Endothelial cell of umbilical vein (primary cell): Measurements from ENCODE around the gene AKR7A2. TPM values are rescaled to one million over a fixed set of nuclear protein-coding genes. Genes with fewer than 3 reads are reported as not detected.
"Not testable (repeated sequence)": the region's sequence is repeated elsewhere in the genome, so short reads cannot be mapped to it uniquely, and the experiment has no call there.

ENCODE experiments used
- BruUV-seq: library from RNA; stranded (reverse); fragments of 400-500 nt; replicated peaks from 2 replicates; lab custom pipeline; 2021; lab: Mats Ljungman, UMichigan
- CTCF ChIA-PET: fragments of 300-600, 350-600 bp; sonication (Branson Sonifier 250); formaldehyde crosslinking; loops from one replicate; lab custom pipeline; 2021; ENCODE audit warnings: antibody characterized with exemption, inconsistent platforms; lab: Charles Lee
- POLR2A ChIA-PET: fragments of 300-600, 350-600 bp; sonication (Branson Sonifier 250); formaldehyde crosslinking; loops from one replicate; lab custom pipeline; 2021; ENCODE audit warnings: antibody characterized with exemption, inconsistent platforms; lab: Charles Lee
- DNase-seq: peaks from one replicate; pipeline ENCODE4 v3.0.0-alpha.2; 2011; ENCODE audit warnings: low read depth, low spot score
- FAIRE-seq: peaks from 2 replicates; lab custom pipeline; 2011; peaks lifted over from hg19 to GRCh38; lab: Jason Lieb, UNC
- H2AFZ ChIP-seq: 2 replicates; pipeline ENCODE4 v1.6.0; 2012; ENCODE audit warnings: low read depth, low read length, control low read depth, inconsistent platforms
- H3K27ac ChIP-seq: 2 replicates; pipeline ENCODE4 v1.5.1; 2011; ENCODE audit warnings: low read depth, mild to moderate bottlenecking, control low read depth, low read length, moderate library complexity; ENCODE audit not compliant: insufficient read depth
- H3K27me3 ChIP-seq, 2 experiments: 2 replicates each; pipeline versions ENCODE4 v1.6.0 to v1.6.1; 2011; ENCODE audit warnings: low read length in 2 of 2, mixed read lengths in 1 of 2; ENCODE audit not compliant: control insufficient read depth in 2 of 2, insufficient read depth in 2 of 2
- H3K36me3 ChIP-seq, 2 experiments: 2 replicates in 1 of 2; 3 replicates in 1 of 2; pipeline ENCODE4 v1.5.1; 2011; ENCODE audit warnings: low read length in 2 of 2, mild to moderate bottlenecking in 1 of 2, moderate library complexity in 1 of 2; ENCODE audit not compliant: control insufficient read depth in 2 of 2, insufficient read depth in 2 of 2; ENCODE audit errors: extremely low read depth in 1 of 2
- H3K4me1 ChIP-seq: 3 replicates; pipeline ENCODE4 v1.5.1; 2011; ENCODE audit warnings: mild to moderate bottlenecking, low read length; ENCODE audit not compliant: control insufficient read depth, insufficient read depth; ENCODE audit errors: extremely low read depth
- H3K4me2 ChIP-seq: 2 replicates; pipeline ENCODE4 v1.6.1; 2011; ENCODE audit warnings: low read length, control low read depth, mixed read lengths; ENCODE audit not compliant: insufficient read depth
- H3K4me3 ChIP-seq, 3 experiments: fragments of 200-600 bp in 1 of 3; sonication (generic), shearing (Covaris generic) in 1 of 3; replicated peaks in 1 of 3; 2 replicates each; pipeline ENCODE4 v1.5.1; 2011 to 2016; ENCODE audit warnings: control low read depth in 3 of 3, low read length in 3 of 3, mild to moderate bottlenecking in 2 of 3, inconsistent platforms in 1 of 3, low read depth in 1 of 3, moderate library complexity in 1 of 3; ENCODE audit not compliant: insufficient read depth in 1 of 3
- H3K79me2 ChIP-seq: 2 replicates; pipeline ENCODE4 v1.6.0; 2012; ENCODE audit warnings: low read length, inconsistent platforms; ENCODE audit not compliant: control insufficient read depth, insufficient read depth
- H3K9ac ChIP-seq: replicated peaks from 2 replicates; pipeline ENCODE3; 2011; ENCODE audit warnings: low read length, control low read depth; ENCODE audit not compliant: insufficient read depth; ENCODE audit errors: extremely low read depth
- H3K9me1 ChIP-seq: replicated peaks from 3 replicates; pipeline ENCODE4 v1.6.0; 2011; ENCODE audit warnings: mild to moderate bottlenecking, low read length; ENCODE audit not compliant: control insufficient read depth, insufficient read depth; ENCODE audit errors: extremely low read depth
- H3K9me3 ChIP-seq: replicated peaks from 2 replicates; pipeline ENCODE4 v1.5.1; 2012; ENCODE audit warnings: low read length, inconsistent platforms; ENCODE audit not compliant: control insufficient read depth, insufficient read depth
- H4K20me1 ChIP-seq: replicated peaks from 2 replicates; pipeline ENCODE3; 2011; ENCODE audit warnings: mild to moderate bottlenecking, low read length; ENCODE audit not compliant: control insufficient read depth, insufficient read depth; ENCODE audit errors: extremely low read depth
- CTCF ChIP-seq, 2 donors: IDR thresholded peaks; 1 replicate in 1 of 2; 2 replicates in 1 of 2; pipeline ENCODE4 v1.5.1; 2011; ENCODE audit warnings: low read length in 2 of 2, mild to moderate bottlenecking in 2 of 2, moderate library complexity in 2 of 2, control low read depth in 1 of 2, inconsistent platforms in 1 of 2, low read depth in 1 of 2; ENCODE audit not compliant: insufficient read depth in 1 of 2; ENCODE audit errors: extremely low read depth in 1 of 2
- EZH2 ChIP-seq: IDR thresholded peaks from 2 replicates; pipeline ENCODE4 v1.6.1; 2012; ENCODE audit warnings: borderline replicate concordance, low read depth, mild to moderate bottlenecking, moderate library complexity, low read length, inconsistent platforms; ENCODE audit not compliant: severe bottlenecking
- FOS ChIP-seq: IDR thresholded peaks from 2 replicates; pipeline ENCODE4 v1.6.1; 2011; ENCODE audit warnings: mild to moderate bottlenecking, low read length, moderate library complexity, borderline replicate concordance; ENCODE audit not compliant: insufficient read depth
- GATA2 ChIP-seq: IDR thresholded peaks from 2 replicates; pipeline ENCODE4 v1.7.0; 2011; ENCODE audit warnings: low read depth, mild to moderate bottlenecking, moderate library complexity, mixed read lengths, low read length; ENCODE audit not compliant: insufficient read length, insufficient read depth
- JUN ChIP-seq: IDR thresholded peaks from 2 replicates; pipeline ENCODE4 v1.6.1; 2011; ENCODE audit warnings: borderline replicate concordance, low read depth; ENCODE audit not compliant: insufficient read length, insufficient read depth
- MAX ChIP-seq: IDR thresholded peaks from 2 replicates; pipeline ENCODE4 v1.6.1; 2011; ENCODE audit not compliant: insufficient read depth, insufficient read length
- MYC ChIP-seq: IDR thresholded peaks from one replicate; pipeline ENCODE4 v1.6.1; 2011; ENCODE audit warnings: mild to moderate bottlenecking, low read depth, low read length
- POLR2A ChIP-seq: IDR thresholded peaks from 2 replicates; pipeline ENCODE4 v1.6.1; 2012; ENCODE audit warnings: low read depth, mild to moderate bottlenecking, control low read depth, low read length
- POLR2AphosphoS5 ChIP-seq: IDR thresholded peaks from 2 replicates; pipeline ENCODE4 v1.6.1; 2012; ENCODE audit warnings: low read depth, mild to moderate bottlenecking, control low read depth, low read length, moderate library complexity; ENCODE audit not compliant: insufficient read depth
- dilution Hi-C: fragments of 300-500 bp; cut with MboI; formaldehyde crosslinking; loops from one replicate; pipeline ENCODE4 v1.15.0; 2019; ENCODE audit warnings: low sequenced_read_pairs; ENCODE audit not compliant: extremely low pct_ligation_motif_present
- intact Hi-C: fragments of 100-400 bp; cut with micrococcal nuclease; formaldehyde crosslinking; loops from one replicate; pipeline ENCODE4 v1.10.0; 2022
- polyA plus RNA-seq, 4 experiments: library from polyadenylated mRNA; depleted of rRNA in 3 of 4; stranded (reverse) in 3 of 4; unstranded in 1 of 4; fragments of >200 nt; gene quantifications; 2 replicates each; pipeline versions ENCODE4 v1.2.1 to v1.2.3, GENCODE V29; 2011 to 2012; ENCODE audit warnings: missing spikeins in 1 of 4
- total RNA-seq: library from RNA; stranded (reverse); gene quantifications from 2 replicates; pipeline ENCODE4 v1.2.3, GENCODE V29; 2021

Gene AKR7A2
- total and polyA plus RNA-seq, 2 donors (not counting 3 experiments of a cell fraction or from before 2014, with no cell fraction given) = 48.0 to 70.7 TPM

- TF ChIP-seq MYC (no peak), FOS (no peak), EZH2 (no peak), JUN (no peak), GATA2 (no peak), MAX (no peak), POLR2AphosphoS5 (no peak), POLR2A (no peak), CTCF (IDR thresholded peaks at IDR 0.05; ENCODE audit: extremely low read depth in 1 of 2, insufficient read depth in 1 of 2, low read depth in 1 of 2, low read length in 2 of 2) (no peak)
- Histone ChIP-seq H3K9ac (no peak overlapping the region), H4K20me1 (no peaks in the 10 kb centered on the region), H3K36me3 (no peaks in the 10 kb centered on the region), H3K9me3 (no peaks in the 10 kb centered on the region), H3K9me1 (no peaks in the 10 kb centered on the region), H3K4me2 (no peak overlapping the region), H3K4me3 (no peak overlapping the region), H2AFZ (no peak overlapping the region), H3K79me2 (no peaks in the 10 kb centered on the region), H3K4me1 (no peaks in the 10 kb centered on the region), H3K27ac (no peak overlapping the region), H3K27me3 (peaks cover 2 to 7% of the 10 kb centered on the region in 2 experiments)
- no TSS peak for BruUV-seq
- CTCF ChIA-PET = no interaction called here
- no peak for FAIRE-seq
- dilution Hi-C loops = no loop called here
- no peak for DNase-seq
- intact Hi-C loops = loop anchor here (5.0 kb wide), 1 partner anchor 380 kb away; no protein-coding TSS in a partner anchor
- POLR2A ChIA-PET = no interaction called here
Measured at GRCh38 chr1:19272064-19272463, 39.9 kb downstream of the AKR7A2 start.

- FAIRE-seq, H3K79me2 ChIP-seq, dilution Hi-C loops, H3K4me1 ChIP-seq, H3K27me3 ChIP-seq, H3K4me2 ChIP-seq, H4K20me1 ChIP-seq, H3K9me3 ChIP-seq, H3K4me3 ChIP-seq, H3K9ac ChIP-seq, H3K9me1 ChIP-seq, H3K36me3 ChIP-seq, DNase-seq, H2AFZ ChIP-seq, POLR2A ChIA-PET, H3K27ac ChIP-seq, BruUV-seq: not testable (repeated sequence)
- CTCF ChIA-PET = interaction anchor here (1.3 to 1.4 kb wide), 2 partner anchors 381 to 383 kb away, joined by 5 to 6 read pairs; no protein-coding TSS in a partner anchor
- intact Hi-C loops = loop anchor here (5.0 kb wide), 1 partner anchor 382 kb away; no protein-coding TSS in a partner anchor
Measured at GRCh38 chr1:19270343-19270730, 41.6 kb downstream of the AKR7A2 start.
